ENCODE results near the gene DRC3.

The DRC3 gene

GRCh38 chr17:17966399-17966798, 6.3 kb upstream of the DRC3 start:
- DNase-seq (ENCODE audit: low spot score) = no peak

DNA sequence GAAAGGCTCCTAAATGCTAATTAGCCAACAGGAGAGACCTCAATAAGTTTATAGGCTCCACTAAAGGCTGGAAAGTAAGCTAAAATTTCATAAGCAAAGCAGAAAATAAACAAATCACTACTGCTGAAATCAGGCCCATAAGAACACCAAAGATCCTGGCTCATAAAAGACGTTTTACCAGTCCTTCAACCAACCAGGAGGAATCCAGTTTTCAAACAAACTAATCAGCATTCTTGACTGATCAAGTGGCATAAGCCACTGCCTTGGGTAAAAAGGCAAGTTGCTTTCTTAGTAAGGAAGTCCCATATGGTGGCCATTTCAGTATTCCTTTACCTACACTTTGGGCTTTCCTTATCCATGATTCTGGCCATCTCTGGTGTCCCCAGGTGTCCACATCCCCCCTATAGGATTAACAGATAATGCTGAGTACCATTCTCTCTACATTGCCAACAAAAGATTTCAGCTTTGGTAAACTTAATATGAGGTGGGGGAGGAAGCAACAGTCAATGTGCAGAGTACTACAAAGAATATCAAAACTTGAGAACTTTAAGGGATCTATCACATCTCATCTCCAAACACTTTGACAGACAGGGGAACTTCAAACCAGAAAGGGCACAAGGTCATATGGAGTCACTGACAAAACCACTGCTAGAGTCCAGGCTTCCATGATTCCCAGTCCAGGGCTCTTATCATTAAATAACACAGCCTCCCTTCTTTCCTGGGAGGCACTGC, 1.8 kb upstream of the DRC3 start:
- DNase-seq (ENCODE audit: low spot score) = no peak

- no peak for DNase-seq (ENCODE audit: low spot score)
Observed at GRCh38 chr17:17971431-17972125, 1.1 kb upstream of the DRC3 start.

DNA sequence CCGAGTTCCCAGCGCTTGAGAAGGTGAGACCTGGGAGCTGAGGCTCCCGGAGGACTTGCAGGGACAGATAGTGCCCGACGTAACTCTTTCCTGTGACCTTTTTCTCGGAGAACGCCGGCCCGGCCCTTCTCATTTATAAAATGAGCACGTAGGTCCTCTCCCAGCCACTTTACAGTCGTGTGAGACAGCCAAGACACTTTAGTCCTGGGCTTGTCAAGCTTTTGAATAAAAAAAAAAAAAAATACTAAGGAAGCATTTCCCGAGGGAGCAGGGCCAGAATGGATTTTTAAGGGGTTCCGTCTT, 241 bp downstream of the DRC3 start:
- no peak for DNase-seq (ENCODE audit: low spot score)

DNA sequence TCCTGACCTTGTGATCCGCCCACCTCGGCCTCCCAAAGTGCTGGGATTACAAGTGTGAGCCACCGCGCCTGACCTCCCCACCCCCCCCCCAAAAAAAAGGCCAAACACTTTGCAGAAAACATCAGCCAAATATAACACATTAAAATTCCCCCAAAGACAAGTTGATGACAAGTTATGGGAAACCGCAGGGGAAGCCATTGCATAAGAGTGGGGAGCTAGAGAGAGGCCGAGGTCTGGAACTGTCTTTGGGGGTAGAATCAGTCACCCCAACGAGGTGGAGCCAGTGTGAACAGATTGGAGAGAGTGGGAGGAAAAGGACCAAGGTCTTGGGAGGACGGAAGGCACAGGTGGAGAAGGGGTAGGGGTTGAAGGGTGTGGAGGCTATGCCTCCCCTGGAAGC, 2.8 kb downstream of the DRC3 start:
- DNase-seq (ENCODE audit: low spot score) = no peak

DNA sequence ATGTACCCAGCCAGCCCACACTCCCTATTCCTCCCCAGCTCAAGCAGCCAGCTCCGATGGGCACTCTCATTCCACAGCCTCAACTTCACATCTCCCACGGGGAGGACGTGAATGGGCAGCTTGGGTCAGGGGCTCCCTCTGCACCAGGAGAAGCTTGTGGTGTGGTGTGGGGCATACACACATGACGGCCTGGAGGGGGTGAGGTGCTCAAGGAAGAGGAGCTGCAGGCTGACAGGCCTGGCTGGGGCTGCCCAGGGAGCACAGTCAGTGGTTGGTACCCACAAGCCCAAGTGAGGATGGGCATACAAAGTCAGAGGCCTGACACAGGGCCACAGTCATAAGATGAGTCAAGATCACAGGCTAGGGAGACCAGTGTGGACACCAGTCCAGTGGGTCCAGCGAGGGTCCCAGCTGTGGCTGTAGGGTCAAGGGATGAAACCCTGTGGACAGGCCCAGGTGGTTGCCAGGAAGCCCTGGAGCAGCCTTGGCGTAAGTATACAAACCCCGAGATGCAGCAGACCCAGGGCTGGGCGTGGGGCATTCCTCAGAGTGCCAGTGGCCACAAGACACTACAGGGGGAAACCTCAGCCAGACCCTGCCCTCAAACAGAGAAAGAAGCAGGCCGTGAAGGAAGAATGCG, 4.4 kb downstream of the DRC3 start:
- DNase-seq (ENCODE audit: low spot score) = no peak

GRCh38 chr17:17978481-17979424, 6.1 kb downstream of the DRC3 start:
- no peak for DNase-seq (ENCODE audit: low spot score)

DNA sequence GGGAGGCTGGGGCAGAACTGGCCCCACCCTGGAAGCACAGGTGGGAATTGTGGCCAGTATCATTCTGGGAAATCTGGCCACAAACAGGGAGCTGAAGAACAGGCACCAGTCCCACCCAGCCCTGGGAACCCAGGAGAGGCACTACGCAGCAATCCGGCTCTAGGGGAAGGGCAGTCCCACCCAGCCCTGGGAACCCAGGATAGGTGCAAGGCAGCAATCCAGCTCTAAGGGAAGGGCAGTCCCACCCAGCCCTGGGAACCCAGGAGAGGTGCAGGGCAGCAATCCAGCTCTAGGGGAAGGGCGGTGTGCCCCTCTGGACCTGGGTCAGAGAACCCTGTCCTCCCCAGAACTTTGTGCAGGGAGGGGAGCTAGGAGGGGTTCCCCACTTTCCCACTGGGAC, 7.1 kb downstream of the DRC3 start:
- DNase-seq (ENCODE audit: low spot score) = no peak

DNA sequence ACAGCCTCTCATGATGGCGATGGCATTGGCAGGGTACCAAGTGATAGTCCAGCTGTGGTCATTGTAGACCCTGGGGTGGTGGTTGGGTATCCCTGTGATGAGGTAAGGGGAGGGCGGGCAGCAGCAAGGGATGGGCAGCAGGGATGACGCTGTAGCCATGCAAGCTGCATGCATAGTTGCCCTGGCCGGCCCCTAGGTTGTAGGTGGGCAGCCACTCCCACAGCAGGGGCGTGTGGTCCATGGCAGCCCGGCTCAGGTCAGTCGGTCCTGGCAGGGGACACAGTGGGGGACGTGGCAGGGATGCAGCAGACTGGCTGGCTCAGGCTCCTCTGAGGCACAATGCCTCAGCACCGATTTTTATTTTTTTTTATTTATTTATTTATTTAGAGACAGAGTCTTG, 8.7 kb downstream of the DRC3 start:
- DNase-seq (ENCODE audit: low spot score) = no peak

DNA sequence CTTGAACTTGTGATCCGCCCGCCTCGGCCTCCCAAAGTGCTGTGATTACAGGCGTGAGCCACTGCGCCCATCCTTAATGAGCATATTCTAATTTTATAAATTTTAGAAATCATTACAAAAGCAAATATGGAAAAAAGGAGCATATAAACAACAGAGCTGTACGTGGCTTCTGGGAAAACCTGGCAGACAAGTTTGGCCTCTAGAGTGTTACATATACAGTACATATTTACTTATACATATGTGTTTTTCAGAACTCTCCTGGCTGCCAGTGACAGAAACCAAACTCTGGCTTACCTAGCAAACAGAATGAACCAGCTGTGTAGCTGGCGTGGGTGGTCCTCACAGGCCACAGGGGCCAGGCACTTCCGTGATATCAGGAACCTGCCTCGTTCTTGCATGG, 10.1 kb downstream of the DRC3 start:
- no peak for DNase-seq (ENCODE audit: low spot score)

- DNase-seq (ENCODE audit: low spot score) = no peak
Observed at GRCh38 chr17:17983376-17983775, 10.7 kb downstream of the DRC3 start.

DNA sequence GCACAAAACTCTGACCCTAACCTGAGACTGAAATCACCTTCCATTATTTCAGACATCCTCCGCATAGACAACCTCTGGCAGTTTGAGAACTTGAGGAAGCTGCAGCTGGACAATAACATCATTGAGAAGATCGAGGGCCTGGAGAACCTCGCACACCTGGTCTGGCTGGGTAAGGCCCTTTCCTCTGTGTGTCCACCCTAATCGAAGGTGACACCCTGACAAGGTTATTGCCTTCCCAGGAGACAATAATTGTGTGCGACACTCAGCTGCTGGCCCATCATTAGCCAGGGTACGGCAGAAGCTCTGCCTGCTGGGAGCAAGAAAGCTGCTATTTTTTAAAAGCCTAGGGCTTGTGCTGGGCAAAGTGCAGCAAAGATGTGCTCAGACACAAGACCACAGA, 11.1 kb downstream of the DRC3 start:
- DNase-seq (ENCODE audit: low spot score) = no peak

DNA sequence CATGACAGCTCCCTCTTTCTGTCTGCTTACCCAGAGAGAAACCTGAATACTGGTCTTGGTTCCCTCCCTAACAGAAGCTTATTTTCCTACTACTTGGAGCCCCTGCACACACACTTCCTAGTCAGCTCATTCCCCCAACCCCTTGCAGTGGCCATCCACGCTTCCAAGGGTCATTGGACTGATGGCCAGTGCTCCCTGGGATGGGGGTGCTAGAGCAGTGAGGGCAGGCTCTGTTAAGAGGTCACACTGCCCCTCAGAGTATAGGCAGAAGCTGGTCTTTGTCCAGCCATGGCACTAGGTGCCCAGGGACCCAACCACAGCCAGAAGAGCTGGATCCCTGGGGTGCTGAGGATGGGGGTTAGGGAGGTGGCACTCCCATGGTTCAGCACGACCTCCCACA, 12.5 kb downstream of the DRC3 start:
- no peak for DNase-seq (ENCODE audit: low spot score)

DNA sequence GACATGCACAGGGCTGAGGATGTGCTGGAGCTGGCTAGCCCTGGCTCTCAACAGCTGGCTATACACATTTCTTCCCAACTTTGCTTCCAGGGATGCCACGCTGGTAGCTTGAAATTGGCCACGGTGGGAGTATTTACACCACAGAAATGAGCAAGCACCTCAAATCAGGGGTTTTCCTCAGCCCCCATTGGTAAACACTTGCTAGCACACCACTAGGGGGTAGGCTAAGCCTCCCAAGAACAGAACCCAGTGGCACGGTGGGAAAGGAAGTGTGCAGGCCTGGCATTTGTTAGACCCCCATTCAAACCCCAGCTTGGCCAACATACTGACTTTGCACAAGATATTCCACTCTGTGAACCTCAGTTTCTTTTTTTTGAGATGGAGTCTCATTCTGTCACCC, 12.9 kb downstream of the DRC3 start:
- DNase-seq (ENCODE audit: low spot score) = no peak

DNA sequence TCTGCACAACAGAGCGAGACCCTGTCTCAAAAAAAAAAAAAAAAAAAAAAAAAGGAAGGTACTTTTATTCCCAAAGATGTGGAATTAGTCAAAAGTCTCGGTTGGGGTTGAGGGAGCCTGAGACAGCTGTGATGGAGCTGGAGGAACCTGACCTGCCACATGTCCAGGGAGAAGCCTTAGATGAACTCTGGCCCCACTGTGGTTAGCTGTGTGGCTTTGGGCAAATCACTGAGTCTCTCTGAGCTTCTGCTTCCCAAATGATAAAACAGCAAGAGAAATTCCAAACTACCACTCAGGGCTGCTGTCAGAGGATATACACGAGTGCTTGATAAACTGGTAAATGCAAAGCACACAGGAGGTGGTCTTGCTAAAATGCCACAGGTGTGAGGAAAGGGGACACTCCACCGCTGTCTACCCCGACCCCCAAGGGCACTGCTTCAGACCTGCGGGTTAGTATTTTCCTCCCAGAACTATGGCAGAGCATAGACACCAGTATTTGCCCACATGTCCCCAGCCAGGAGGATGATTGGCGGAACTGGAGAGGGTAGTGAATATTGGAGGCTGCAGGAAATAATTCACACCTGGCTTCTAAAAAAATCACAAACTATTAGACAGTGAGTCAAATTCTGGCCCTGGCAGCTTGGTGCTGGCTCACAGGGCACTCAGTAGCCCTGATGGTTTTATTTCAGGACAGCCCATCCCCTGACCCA, 14.7 kb downstream of the DRC3 start:
- DNase-seq (ENCODE audit: low spot score) = no peak

GRCh38 chr17:17987901-17988300, 15.2 kb downstream of the DRC3 start:
- DNase-seq (ENCODE audit: low spot score) = no peak

DNA sequence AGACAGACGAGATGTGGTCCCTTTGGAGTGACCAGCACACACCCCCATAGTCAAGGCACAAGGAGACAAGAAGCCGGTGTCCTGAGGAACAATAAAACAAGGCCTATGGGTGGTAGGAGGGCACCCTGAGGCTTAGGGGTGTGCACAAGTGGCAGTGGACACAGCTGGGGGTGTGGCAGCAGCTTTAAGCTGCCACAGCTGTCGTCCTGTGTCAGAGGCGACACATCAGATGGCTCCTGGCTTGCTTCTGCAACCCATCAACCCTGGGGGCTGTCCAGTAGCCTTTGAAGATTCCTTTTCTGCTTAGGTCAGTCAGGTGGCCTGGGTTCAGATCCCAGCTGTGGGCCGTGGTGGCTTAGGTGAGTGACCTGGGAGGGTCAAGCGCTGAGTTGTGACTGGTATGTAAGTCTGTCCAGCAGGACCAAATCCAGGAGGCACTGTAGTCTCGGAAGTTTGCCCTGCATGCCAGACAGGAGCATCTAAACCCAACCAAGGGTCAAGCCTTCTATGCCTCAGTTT, 15.8 kb downstream of the DRC3 start:
- no peak for DNase-seq (ENCODE audit: low spot score)

- DNase-seq (ENCODE audit: low spot score) = no peak
Observed at GRCh38 chr17:17989081-17989480, 16.4 kb downstream of the DRC3 start.

DNA sequence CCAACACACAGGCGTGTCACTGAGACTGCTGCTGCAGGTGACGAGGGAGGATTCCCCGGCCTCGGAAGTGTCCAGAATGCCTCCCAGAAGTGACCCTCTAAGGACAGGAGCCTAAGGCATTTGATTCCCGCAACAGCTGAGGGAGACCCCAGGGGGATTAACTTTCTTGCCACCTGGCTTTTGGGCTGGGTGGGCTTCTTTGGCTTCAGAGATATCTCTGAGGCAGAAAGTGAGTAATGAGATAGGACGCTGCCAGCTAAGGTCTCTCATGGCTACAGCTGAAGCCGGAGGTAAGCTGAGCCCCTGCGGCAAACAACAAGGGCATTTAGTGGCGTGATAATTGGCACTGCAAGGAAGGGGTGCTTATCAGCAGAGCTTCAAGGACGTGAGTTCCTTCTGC, 17.0 kb downstream of the DRC3 start:
- no peak for DNase-seq (ENCODE audit: low spot score)

GRCh38 chr17:17990282-17990681, 17.6 kb downstream of the DRC3 start:
- DNase-seq (ENCODE audit: low spot score) = no peak

DNA sequence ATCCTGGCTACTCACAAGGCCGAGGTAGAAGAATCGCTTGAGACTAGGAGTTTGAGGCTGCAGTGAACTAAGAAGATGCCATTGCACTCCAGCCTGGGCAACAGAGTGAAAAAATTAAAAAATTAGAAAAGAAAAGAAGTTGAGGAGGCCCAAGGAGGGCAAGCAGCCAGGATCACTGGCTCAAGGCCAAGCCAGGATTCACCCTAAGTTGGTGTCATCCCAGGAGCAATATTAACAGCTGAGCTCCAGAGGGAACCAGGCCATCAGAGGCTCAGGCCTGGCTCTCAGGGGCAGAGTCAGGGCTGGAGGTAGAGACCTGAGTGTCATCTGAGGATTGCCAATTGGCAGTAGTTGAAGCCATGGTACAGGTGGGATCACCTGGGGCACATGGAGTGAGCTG, 20.7 kb downstream of the DRC3 start:
- DNase-seq (ENCODE audit: low spot score) = no peak

GRCh38 chr17:17993852-17994251, 21.2 kb downstream of the DRC3 start:
- DNase-seq (ENCODE audit: low spot score) = no peak

All from kidney capillary endothelial cell (primary cell).